ENCODE data around the gene PRKCA.

Gene PRKCA

DNA sequence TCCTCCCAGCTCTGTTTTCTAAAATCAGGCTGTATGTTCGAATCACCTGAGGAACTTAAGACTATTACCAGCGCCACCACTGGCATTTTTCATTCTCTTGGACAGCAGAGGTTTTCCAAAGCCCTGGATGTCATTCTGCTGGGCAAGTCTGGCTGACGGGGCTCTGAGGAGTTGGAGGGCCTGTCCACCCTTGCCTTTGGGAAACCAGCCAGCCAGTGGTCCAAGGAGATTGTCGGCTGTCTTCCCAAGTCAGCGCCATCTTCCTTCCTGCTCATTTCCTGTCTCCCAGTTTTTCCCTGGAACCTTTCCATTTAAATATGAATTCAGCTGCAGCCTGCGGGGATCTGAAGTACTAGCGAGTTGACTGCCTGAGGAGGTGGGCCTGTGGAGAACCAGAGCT, 258.3 kb downstream of the PRKCA start:
- no peak for DNase-seq

DNA sequence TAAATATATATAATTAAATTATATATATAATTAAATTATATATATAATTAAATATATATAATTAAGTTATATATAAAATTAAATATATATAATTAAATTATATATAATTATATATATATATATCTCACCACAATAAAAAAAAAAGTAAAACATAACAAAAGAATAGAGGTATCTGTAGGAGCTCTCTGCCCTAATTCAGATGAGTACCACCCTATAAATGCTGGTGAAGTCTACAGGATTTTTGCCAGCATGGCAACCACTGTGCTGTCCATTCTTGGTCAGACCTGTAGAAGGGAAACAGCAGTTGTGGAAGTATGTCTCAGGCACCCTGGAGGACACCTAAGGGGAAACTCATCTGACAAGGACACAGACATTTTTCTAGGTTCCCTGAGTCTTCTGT, 259.7 kb downstream of the PRKCA start:
- no peak for DNase-seq

DNA sequence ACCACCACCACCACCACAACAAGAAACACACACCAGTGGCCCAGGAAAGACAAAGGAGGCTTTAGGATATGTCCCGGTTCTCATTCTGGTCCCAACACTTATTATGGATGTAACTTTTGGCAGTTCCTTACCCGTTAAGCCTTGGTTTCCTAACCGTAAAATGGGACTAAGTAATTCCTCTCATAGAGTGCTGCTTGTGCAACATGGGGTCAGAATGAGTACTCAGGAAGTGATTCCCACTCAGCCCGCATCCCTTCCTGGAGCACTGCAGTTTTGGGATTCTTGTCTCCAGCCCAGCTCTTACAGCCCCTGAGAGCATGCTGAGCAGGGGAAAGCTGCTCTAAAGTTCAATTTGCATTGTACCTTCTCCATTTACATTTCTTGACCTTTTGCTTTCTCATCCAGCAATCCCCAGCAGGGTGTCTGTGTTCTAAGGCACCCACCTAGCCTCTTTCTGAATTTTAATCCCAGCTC, 262.6 kb downstream of the PRKCA start:
- no peak for DNase-seq

DNA sequence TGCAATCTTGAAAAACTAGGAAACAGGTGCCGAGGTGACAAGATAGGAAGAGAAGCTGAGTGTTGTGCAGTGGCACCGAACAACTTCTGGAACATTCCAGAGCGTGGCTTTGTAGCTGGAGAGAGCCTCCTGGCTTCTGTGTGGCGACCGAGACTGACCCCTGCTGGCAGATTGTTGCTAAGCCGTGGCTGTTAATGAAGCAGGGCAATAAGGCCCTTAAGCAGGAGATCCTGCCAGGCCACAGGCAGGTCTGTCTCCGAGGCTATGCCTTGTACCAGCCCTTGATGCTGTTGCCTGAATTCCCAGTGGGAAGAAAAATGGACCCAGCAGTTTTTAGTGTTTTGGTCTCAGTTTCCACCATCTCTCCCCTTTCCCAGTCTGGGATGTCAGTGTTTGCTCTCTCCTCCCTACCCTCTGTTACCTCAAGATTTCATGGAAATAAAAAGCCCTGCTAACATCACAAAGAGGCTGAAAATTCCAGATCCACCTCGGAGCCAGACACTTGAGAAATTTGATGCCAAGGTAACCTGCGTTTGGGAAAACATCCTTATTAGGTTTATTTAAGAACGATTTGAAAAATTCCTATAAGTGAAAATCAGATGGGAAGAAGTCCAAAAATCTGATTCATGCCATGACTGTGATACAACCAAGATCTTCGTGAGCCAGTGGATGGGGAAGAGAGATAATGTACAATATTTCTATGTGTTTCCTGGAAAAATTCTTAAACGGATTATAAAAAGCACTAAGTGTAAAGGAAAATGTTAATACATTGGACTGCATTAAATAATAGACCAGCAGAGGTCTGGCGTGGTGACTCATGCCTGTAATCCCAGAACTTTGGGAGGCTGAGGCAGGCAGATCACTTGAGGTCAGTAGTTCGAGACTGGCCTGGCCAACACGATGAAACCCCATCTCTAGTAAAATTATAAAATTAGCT, 265.1 kb downstream of the PRKCA start:
- DNase-seq, result peak; percentile 74

DNA sequence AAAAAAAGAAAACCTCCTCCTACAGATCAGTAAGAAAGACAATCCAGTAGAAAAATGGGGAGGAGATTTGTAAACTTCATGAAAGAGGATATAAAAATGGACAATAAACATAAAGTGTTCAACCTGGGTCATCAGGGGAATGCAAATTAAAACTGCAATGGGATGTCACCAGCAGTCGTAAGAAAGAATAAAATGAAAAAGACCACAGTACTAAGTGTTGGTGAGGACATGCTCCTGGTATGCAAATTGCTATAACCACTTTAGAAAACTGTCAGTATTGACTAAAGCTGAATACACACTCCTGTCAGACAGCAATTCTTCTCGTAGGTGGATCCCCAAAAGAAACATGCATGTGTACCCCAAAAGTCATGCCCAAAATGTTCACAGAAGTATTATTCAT, 267.2 kb downstream of the PRKCA start:
- no peak for DNase-seq

DNA sequence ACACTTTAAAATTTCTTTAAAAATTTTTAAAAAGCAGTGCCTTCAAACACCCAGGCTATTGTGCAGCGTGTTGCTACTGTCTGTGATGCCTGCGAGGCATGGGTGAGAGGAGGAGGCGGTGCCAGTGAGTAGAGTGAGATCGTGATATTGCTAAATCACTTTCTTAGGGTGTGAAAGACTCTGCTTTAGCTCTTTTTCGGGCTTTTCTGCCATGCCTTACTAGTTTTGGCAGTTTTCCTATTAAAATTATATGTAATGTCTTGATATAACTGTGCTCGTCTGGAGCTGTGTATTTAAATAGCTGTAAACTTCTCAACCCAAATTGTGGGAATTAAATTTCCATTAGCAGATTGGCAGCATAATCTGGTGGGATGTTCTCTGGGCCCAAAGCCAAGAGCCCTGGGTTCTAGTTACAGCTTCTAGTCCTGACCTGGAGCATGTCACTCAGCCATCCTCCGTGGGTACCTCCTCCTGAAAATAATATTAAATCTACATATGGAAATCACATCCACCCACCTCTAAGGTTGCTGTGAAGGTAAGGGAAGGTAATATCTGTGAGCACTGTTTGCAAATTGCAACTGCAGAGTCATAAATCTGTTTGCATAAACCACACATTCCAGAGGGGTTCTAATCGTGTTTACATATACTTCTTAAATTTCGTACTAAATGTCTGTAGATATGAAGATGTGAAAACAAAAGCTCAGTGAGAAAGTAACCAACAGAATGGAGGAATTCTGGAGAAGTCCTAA, 268.2 kb downstream of the PRKCA start:
- DNase-seq, result no peak

DNA sequence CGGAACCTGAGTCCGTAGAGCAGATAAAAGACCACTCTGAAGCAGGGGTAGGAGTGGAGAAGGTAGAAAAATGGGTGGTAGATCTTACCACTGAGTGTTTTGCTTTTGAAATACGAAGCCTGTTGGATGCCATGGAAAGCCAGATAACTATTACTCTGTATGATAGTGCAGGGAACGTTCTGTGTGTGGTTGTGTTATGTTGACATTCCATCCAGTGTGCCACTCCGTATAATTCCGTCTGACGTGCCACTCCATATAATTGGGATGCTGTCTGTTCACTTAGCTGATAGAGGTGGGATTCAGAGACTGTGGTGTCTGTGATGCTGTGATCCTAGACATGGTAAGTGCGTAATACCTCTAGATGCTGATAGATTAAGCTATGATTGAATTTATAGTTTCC, 269.3 kb downstream of the PRKCA start:
- no peak for DNase-seq

DNA sequence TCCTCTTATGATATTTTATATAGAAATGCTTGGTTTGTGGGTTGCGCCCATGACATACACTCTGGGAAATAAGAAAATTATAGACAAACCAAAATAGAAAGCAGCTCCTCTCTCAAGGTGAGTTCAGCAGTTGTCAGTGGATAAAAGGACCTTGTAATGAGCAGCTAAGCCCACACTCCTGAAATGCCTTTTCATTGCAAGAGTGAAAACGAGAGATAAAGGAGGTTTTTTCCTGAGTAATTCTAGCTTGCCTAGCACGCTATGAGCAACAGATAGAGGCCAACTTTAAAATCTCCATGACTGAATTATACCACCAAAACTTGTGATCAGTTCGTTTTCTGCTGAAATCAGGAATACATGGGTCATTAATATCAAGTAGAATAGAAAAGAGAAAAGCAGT, 270.7 kb downstream of the PRKCA start:
- DNase-seq, result no peak

DNA sequence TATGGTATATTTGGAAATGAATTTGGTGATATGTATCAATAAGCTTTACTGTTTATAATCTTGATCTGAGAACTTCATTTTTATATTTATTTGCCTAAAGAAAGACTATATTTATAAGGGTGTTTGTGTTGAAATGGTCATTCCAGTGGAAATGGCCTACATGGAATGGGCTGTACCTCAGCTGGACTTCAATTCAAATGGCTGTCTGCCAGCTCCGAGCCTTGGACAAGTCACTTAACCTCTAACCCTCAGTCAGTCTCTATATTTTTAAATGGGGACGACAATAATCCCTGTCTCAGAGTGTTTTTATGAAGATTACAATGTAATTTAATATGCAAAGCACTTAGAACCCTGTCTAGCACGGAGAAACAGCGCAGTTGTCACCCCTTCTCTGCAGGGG, 271.7 kb downstream of the PRKCA start:
- no peak for DNase-seq

DNA sequence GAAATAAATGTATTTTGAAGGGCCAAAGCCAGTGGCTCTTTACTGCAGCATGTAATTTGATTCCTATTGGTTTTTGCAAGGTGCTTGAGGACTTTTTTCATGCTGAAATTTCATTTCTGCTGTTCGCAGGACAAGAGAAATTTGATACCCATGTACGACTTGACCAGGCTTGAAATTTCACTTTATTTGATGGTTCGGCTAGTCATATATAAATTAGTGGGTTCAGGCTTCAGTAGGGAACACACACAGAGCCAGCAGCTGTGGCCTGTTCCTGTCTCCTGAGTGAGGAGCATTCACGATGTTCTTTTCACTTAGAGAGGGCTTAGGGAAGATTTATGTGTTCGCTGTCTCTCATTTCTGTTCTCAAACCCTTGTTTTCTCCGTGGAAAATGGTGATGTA, 274.1 kb downstream of the PRKCA start:
- DNase-seq, result no peak

DNA sequence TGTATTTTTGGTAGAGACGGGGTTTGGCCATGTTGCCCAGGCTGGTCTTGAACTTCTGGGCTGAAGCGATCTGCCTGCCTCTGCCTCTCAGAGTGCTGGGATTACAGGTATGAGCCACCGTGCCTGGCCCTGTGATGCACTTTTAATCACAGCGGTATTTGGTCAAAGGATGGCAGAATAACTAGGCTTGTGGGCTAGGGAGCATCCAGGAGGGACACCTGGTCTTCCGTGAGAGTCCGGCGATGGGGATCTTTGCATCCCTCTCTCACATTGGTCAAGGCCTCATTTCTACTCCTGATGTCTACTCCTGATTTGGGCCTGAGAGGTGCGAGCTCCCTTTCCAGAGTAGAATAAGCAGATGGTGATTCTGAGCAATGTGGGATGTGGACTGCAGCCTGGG, 274.6 kb downstream of the PRKCA start:
- DNase-seq, result no peak

DNA sequence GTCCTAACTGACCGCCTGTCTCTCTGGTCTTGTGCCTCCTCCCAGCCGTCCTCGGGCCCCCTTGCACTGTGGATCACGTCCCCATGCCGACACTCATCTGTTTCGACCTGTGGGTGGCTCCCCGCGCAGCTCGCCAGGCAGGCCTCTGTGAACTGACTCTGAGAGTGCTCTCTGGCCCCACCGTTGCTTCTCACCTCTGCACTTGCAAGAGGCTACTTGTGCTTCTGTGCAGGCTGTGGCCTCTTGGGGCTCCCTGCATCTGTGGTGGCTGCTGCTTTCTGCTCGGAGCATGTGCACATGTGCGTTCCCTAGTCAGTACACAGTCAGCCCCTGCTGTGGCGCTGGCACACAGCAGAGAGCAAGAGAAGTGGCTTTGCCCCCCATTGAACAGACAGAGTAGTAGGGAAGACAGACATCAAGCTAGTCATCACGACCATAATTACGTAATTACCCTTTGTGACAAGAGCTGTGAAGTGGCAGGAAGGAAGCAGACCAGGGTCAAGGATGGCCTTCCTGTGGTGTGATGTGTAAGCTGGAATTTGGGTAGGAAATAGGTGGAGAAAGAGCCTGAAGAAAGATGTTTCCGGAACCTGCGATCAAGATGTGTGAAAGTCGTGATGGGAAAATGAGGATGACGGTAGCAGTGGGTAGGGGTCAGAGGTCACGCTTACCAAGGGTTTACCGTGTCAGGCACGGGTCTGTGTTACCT, 276.5 kb downstream of the PRKCA start:
- no peak for DNase-seq

DNA sequence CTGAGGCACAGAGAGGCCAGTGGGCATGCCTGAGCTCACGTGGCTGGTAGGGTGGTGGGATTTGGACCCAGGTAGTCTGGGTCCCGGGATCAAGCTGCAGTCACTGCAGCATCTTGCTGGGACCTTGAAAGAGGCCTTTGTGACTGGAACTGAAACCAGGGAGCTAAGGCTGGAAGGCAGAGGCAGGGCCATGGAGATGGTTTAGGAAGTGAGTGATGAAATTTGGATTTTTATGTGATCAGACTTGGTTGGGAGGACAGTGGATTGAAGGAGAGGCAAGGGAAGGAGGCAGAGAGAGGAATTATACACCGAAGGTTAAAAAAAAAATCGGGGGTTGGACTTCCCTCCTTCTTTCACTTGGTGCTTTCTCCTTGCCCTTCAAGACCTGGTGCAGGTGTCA, 277.1 kb downstream of the PRKCA start:
- DNase-seq, result no peak

DNA sequence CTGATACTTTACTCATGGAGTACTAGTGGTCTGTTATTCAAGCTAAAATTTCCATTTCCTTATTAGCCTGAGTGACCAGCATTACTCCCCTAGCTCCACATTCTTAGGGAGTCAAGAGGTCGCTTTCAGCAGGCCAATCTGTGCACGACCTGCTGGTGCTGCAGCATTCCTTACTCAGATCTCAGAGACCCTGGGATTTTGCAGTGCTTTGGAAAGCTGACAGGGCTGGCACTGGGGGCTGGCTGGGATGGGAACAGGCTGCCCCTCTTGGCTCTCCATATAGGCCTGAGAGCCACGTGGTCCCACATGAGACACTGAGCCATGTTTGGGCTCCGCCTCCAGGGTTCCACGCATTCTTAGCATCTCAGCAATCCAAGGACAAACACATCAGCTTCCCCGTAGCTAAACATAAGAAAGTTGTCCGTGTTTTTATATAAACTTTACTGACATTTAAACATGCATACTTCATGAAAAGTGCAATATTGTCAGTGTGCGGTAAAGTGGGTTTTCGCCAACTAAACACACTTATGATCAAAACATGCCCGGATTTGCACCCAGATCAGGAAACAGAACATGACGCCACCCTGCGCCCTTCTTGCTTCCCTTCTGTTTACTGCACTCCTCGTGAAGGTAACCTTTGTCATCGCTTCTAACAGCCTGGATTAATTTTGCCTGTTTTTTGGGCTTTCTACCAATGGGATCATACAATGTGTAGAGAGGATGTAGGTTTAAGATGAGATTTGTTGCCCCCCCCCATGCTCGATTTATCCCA, 278.0 kb downstream of the PRKCA start:
- no peak for DNase-seq

DNA sequence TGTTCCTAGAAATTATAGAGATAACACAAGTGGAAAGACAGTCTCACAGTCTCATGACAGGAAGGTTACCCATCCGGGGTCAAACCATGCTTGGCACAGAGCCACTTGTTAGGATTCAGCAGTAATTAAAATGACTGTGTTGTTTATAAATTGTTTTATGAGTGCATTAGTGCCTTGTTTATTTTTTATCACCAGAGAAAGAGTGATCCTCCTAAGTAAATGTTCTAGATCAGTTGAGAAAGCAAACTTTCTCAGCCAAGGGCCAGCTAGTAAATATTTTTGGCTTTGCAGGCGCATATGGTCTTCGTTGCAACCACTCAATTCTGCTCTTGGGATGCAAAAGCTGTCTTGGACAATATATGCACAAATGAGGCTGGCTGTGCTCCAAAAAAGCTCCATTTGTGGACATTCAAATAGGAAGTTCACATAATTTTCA, 278.6 kb downstream of the PRKCA start:
- DNase-seq, result no peak

DNA sequence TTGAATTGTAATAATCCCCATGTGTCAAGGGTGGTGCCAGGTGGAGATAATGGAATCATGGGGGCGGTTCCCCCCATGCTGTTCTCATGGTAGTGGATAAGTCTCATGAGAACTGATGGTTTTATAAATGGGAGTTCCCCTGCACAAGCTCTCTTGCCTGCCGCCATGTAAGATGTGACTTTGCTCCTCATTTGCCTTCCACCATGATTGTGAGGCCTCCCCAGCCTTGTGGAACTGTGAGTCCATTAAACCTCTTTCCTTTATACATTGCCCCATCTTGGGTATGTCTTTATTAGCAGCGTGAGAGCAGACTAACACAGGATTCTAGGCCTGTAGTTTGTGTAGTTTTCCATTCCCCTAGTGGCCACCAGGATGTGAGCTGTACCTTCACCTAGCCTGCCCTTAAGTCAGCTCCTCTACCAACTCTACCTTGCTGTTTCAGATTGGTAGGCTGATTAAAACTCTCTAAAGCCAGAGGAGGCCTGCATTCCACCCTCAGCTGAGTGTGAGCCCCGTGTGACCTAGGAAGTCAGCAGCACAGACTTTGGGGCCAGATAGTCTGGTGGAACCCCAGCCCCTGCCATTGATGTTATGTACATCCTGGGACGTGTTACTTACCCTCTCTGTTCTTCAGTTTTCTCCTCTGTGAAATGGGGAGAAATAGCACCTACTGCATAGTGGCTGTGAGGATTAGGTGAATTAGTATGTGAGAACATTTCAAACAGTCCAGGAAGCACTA, 280.1 kb downstream of the PRKCA start:
- no peak for DNase-seq

DNA sequence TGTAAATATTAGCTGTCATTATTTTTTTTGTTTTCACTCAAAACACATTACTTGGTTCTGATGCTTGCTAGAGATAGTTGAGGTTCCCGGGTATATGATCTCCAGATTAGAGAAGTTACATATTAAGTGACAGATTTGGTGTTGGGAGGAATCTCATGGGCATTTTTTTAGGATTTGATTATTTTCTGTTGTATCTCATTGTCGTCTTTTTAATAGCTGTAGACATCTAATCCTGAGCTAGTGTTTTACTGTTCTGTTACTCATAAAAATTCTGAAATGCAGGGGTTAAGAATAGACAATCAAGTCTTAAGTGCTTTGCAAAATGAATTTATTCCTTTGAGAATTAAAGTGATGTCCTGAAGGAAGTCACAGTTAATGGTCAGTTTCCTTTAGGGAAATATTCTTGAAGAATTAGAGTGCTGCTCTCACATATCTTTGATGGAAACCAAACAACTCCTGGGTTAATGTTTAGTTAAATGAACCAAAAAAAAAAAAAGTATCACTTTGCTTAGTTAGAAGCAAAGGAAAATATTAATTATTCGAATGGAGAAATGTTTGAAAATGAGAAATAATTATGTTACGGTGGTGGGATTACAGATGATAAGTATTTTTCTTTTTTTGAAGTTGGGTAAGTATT, 280.8 kb downstream of the PRKCA start:
- no peak for DNase-seq

DNA sequence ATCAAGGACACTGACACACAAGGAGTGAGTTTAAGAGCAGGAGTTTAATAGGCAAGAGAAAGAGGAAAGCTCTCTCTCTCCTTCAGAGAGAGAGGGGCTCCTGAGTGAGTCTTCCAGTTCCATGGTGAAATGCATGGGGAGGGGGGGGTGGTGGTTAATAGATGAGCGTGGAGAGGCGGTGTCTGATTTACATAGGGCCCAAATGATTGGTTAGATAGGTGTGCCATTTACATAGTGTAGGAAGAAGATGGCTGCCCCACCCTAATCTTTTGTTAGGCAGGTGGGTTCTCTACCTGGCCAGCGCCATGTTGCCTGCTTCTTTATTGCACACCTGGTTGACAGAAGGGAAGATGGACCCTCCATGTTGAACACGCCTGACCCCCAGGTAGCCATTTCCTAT, 282.5 kb downstream of the PRKCA start:
- DNase-seq, result no peak

DNA sequence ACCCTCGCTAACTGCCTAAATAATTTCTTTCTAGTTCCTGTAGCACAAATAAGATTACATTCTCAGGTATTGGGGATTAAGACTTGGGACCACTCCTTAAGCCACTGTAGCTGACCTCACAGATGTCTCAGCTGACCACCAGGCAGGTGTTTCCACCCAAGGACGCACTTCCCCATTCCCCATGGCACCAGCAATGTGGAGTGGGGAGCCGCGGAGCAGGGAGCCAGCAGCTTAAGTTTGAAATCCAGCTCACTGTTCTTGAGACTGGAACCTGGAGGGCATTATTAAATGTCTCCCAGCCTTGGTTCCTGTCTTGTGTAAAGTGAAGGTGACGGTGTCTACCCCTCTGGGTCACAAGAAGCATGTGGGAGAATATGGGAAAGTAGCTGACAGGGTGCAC, 283.1 kb downstream of the PRKCA start:
- DNase-seq, result no peak

DNA sequence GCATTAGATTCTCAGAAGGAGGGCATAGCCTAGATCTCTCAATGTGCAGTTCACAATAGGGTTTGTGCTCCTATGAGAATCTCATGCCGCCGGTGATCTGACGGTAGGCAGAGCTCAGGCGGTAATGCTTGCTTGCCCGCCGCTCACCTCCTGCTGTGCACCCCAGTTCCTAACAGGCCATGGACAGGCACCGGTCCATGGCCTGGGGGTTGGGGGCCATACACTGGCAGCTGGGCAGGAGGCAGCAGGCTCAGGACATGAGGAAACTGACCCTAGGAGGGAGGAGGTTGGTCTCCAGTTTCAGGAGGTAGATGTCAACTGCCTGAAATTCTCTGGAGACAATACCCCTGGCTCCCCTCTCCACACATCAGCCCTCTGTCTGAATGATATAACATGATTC, 287.5 kb downstream of the PRKCA start:
- no peak for DNase-seq

DNA sequence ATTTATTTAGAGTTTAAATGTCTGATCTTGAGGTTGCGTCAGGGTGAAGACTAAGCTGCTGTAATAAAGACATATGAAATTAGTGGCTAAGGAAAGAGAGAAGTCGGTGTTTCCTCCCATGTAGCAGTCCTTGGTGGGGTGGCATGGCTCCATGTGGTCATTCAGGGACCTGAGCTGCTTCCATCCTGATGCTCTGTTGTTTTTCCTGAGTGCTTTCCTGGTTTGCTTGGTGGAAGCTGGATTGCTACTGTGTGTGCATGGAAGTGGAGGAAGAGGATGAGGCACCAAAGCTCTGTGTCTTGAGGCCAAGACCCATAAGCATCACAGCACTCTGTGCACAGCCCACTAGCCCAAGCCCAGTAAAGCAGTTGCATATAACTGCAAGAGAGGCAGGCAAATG, 290.7 kb downstream of the PRKCA start:
- DNase-seq, result no peak
